ENCODE data around the gene PRAMEF12.
"Not testable (repeated sequence)": the region's sequence is repeated elsewhere in the genome, so short reads cannot be mapped to it uniquely, and the experiment has no call there.

PRAMEF12 gene

DNA sequence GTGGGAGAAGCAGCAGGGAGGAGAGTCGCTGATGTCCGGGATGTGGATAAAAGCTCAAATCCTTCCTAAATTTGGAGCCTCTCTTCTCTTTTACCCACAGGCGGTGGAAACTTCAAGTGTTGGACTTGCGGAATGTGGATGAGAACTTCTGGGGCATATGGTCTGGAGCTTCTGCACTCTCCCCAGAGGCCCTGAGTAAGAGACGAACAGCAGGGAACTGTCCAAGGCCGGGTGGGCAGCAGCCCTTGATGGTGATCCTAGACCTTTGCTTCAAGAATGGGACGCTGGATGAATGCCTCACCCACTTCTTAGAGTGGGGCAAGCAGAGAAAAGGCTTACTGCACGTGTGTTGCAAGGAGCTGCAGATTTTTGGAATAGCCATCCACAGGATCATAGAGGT lies 1.9 kb downstream of the PRAMEF12 start:
- no peak for DNase-seq (ENCODE audit: low read depth)
- TF ChIP-seq, protein P1, sequence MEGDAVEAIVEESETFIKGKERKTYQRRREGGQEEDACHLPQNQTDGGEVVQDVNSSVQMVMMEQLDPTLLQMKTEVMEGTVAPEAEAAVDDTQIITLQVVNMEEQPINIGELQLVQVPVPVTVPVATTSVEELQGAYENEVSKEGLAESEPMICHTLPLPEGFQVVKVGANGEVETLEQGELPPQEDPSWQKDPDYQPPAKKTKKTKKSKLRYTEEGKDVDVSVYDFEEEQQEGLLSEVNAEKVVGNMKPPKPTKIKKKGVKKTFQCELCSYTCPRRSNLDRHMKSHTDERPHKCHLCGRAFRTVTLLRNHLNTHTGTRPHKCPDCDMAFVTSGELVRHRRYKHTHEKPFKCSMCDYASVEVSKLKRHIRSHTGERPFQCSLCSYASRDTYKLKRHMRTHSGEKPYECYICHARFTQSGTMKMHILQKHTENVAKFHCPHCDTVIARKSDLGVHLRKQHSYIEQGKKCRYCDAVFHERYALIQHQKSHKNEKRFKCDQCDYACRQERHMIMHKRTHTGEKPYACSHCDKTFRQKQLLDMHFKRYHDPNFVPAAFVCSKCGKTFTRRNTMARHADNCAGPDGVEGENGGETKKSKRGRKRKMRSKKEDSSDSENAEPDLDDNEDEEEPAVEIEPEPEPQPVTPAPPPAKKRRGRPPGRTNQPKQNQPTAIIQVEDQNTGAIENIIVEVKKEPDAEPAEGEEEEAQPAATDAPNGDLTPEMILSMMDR (conservative IDR thresholded peaks at IDR 0.05; ENCODE audit: control insufficient read depth, insufficient read depth, low read depth, low read length), result no peak
- no peak overlapping the region for H3K4me3 ChIP-seq (ENCODE audit: control insufficient read depth, low read depth, low read length)

DNA sequence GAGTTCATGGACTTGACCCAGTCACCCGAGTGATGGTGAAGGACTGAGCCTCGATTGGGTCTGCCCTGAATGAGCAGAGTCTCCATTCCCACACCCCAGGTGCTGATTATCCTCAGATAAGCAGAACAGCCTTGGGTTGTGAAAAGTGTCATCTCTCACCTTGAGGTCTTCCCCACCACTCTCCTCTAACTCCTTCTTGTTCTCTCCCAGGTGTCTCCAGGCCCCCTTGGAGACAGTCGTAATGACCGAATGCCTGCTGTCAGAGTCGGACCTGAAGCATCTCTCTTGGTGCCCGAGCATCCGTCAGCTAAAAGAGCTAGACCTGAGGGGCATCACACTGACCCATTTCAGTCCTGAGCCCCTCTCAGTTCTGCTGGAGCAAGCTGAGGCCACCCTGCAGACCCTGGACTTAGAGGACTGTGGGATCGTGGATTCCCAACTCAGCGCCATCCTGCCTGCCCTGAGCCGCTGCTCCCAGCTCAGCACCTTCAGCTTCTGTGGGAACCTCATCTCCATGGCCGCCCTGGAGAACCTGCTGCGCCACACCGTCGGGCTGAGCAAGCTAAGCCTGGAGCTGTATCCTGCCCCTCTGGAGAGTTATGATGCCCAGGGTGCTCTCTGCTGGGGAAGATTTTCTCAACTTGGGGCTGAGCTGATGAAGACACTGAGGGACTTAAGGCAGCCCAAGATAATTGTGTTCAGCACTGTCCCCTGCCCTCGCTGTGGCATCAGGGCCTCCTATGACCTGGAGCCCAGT lies 3.4 kb downstream of the PRAMEF12 start:
- H3K4me3 ChIP-seq (ENCODE audit: control insufficient read depth, low read depth, low read length), result no peak overlapping the region
- TF ChIP-seq, protein P1 (conservative IDR thresholded peaks at IDR 0.05; ENCODE audit: control insufficient read depth, insufficient read depth, low read depth, low read length), result no peak
- DNase-seq (ENCODE audit: low read depth), result no peak

DNA sequence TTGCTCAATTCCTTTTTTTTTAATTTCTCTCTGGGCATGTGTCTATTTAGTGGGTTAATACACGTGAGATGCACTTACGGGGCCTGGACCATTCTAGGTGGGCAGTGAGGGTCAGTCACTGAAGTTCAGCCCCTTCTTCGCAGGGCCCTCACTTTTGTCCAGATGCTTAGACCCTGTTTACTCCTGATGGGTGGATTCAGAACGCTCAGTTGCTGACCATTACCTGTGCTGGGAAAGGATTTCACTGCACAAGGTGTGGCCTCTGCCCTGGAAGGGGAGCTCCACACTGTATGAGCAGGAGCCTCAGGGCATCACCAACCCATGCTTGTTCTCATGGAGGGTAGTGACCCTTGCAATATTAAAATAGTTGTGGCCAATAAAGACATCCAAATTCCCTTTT lies 4.5 kb downstream of the PRAMEF12 start:
- H3K4me3 ChIP-seq (ENCODE audit: control insufficient read depth, low read depth, low read length), result no peak overlapping the region
- TF ChIP-seq, protein P1 (conservative IDR thresholded peaks at IDR 0.05; ENCODE audit: control insufficient read depth, insufficient read depth, low read depth, low read length), result no peak
- DNase-seq (ENCODE audit: low read depth), result no peak

DNA sequence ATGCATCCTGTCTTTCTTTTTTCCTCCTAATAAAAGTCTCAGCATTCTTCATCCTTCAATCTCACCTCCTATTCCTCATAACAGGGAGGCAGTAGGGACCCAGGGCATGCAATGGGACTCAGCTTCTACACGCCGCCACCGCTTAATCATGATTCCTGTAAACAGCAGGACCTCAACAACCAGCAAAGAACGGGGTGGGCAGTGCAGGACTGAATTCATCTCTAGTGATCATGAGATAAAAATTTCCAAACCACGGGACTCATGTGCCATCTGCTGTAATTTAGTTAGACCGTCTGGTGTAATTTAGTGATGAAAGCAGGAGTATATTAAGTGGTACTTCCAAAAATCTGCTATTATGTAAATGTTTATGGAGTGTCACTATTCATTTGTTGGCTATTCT lies 5.4 kb downstream of the PRAMEF12 start:
- no peak overlapping the region for H3K4me3 ChIP-seq (ENCODE audit: control insufficient read depth, low read depth, low read length)
- TF ChIP-seq, protein P1 (conservative IDR thresholded peaks at IDR 0.05; ENCODE audit: control insufficient read depth, insufficient read depth, low read depth, low read length), result no peak

DNA sequence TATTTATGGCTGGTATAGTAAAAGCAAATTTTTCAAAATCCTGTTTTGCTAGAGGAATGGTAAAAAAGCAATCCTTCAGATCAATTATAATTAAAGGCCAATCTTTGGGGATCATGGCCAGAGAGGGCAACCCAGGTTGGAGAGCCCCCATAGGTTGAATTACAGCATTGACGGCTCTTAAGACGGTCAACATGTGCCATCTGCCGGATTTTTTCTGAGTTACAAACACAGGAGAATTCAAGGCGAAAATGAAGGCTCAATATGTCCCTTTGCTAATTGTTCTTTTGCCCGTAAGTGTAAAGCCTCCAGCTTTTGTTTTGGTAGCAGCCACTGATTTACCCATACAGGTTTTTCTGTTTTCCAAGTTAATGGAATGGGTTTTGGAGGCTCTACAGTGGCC lies 8.0 kb downstream of the PRAMEF12 start:
- DNase-seq (ENCODE audit: low read depth); H3K4me3 ChIP-seq (ENCODE audit: control insufficient read depth, low read depth, low read length): not testable (repeated sequence)

More for the DNA sequence above, 5.4 kb downstream of the PRAMEF12 start:
- DNase-seq (ENCODE audit: low read depth), result no peak

DNA sequence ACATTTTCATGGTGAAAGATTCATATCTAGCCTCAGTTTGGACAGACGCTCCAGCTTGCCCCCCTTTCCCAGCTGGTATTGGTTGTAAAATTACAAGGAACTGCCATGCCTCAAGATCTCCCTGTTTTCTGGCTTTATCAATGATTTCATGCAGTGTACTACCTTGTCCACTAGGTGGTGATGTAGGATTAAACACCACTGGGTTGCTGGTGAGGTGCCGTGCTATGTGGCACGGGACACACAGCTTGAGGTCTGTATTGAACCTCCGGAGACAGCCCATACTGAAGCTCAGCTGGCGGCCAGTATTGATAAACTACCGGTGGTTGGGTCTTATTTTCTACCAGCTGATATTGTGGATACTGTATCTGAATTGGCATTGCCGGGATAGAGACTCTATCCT lies 10.2 kb downstream of the PRAMEF12 start:
- not testable (repeated sequence) for H3K4me3 ChIP-seq (ENCODE audit: control insufficient read depth, low read depth, low read length); DNase-seq (ENCODE audit: low read depth)

DNA sequence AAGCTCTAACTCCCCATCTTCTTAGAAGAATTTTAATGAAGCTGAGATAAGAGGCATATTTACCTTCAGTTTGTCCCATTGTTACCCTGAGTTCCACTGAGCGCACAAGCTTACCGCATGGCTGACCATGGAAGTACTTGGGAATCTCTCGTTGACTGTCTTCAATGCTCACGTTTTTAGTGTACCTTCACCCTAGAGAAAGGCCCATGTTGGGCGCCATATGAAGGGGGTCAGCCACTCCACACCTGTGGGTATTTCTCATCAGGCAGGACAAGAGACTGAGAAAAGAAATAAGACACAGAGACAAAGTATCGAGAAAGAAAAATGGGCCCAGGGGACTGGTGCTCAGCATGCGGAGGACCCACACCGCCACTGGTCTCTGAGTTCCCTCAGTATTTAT lies 11.2 kb downstream of the PRAMEF12 start:
- DNase-seq (ENCODE audit: low read depth), result peak; percentile 1

DNA sequence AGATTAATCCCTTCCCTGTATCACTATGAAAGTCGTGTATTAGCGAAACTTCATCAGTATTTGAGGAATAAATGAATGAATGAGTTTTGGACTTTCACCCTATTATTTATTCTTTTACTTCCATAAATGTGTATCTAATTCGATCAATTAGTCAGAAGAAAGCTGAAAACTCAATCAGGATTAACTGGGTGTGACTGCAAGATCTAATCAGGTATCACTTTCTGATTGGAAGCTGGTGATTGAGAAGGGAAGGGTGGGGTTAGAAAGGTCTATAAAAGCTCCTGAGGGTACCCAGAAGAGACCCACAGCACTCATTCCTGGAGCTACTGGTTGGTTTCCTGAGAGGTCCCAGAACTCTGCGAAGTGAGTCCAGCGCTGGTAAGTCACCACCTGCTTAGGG lies 17.6 kb downstream of the PRAMEF12 start, which contains the start of gene PRAMEF1:
PRAMEF1 (plus strand) TSS at position 301 of the 400 bp plus-strand sequence. CDS start 1,831 bp downstream, outside the sequence.
- not testable (repeated sequence) for DNase-seq (ENCODE audit: low read depth); H3K4me3 ChIP-seq (ENCODE audit: control insufficient read depth, low read depth, low read length)

More for the DNA sequence above, 11.2 kb downstream of the PRAMEF12 start:
- H3K4me3 ChIP-seq (ENCODE audit: control insufficient read depth, low read depth, low read length), result not testable (repeated sequence)

DNA sequence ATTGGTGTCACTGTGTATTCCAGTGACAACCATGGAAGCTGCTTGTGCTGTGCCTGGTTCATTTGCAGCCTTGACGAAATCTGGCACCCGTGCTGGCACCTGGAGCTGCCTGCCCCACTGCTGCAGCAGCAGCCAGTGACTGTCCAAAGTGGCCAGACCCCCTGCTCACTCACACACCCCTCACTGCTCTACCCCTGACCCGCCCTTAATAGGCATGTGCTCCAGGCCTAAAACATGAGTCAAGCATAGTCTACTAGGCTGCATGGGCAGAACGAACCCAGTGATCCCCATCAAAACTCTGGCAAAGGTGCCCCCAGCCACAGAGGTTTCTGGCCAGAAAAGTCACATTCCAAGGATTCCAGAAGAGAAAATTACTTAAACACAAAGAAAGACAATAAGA lies 25.4 kb downstream of the PRAMEF12 start:
- DNase-seq (ENCODE audit: low read depth), result no peak
- no peak overlapping the region for H3K4me3 ChIP-seq (ENCODE audit: control insufficient read depth, low read depth, low read length)
- TF ChIP-seq, protein P1 (conservative IDR thresholded peaks at IDR 0.05; ENCODE audit: control insufficient read depth, insufficient read depth, low read depth, low read length), result no peak

Data from fibroblast of mammary gland (primary cell).